H1 (cell line): ENCODE results near the gene CAMTA1. TPM values are rescaled to one million over a fixed set of nuclear protein-coding genes. Genes with fewer than 3 reads are reported as not detected.

Source experiments
- CREB1 ChIP-seq: IDR thresholded peaks from 2 replicates; pipeline ENCODE4 v1.6.1; 2012; ENCODE audit warnings: inconsistent platforms
- KDM4A ChIP-seq: IDR thresholded peaks from one replicate; pipeline ENCODE4 v1.7.1; 2012; ENCODE audit warnings: low read depth, mild to moderate bottlenecking, moderate library complexity, low read length, inconsistent platforms; ENCODE audit not compliant: severe bottlenecking
- POLR2AphosphoS5 ChIP-seq: IDR thresholded peaks from 2 replicates; pipeline ENCODE4 v1.6.1; 2011; ENCODE audit warnings: low read depth, low read length
- SP2 ChIP-seq: IDR thresholded peaks from 2 replicates; pipeline ENCODE4 v1.6.1; 2012; ENCODE audit warnings: mild to moderate bottlenecking, low read length, inconsistent platforms
- TAF1 ChIP-seq: IDR thresholded peaks from 2 replicates; pipeline ENCODE4 v1.6.1; 2011; ENCODE audit warnings: mild to moderate bottlenecking, low read depth, low read length
- YY1 ChIP-seq: IDR thresholded peaks from 2 replicates; pipeline ENCODE4 v1.6.1; 2011; ENCODE audit warnings: low read depth, mild to moderate bottlenecking, low read length
- polyA plus RNA-seq, 7 experiments: library from polyadenylated mRNA; depleted of rRNA in 3 of 7; stranded (reverse) in 5 of 7; unstranded in 2 of 7; fragments of >200 nt in 5 of 7; fragments of 200-250 nt in 2 of 7; gene quantifications; 1 replicate in 5 of 7; 2 replicates in 1 of 7; 4 replicates in 1 of 7; pipeline versions ENCODE4 v1.2.1 to v1.2.3, GENCODE V29; 2011 to 2013; ENCODE audit warnings: missing spikeins in 2 of 7, mixed read lengths in 2 of 7
- total RNA-seq: library from RNA; stranded (reverse); fragmentation: NEBNext Ultra II Directional; extraction: Animal tissue kit (Norgen Biotek cat#: 25700); gene quantifications from 2 replicates; pipeline ENCODE4 v1.2.1, GENCODE V29; 2021
- TF ChIP-seq, protein P1 (sequence below): fragments of 300-600 bp; sonication (generic); IDR thresholded peaks from 2 replicates; pipeline ENCODE4 v1.7.1; 2012; ENCODE audit warnings: low read length, moderate library complexity, mild to moderate bottlenecking, inconsistent platforms; ENCODE audit not compliant: insufficient replicate concordance
- TF ChIP-seq, protein P2 (sequence below): IDR thresholded peaks from 2 replicates; pipeline ENCODE4 v1.6.1; 2012; ENCODE audit warnings: low read length, inconsistent platforms

CAMTA1 gene
- total and polyA plus RNA-seq, 2 of the 8 experiments (the other 6 are each of a cell fraction or from before 2014, with no cell fraction given): 65.0 to 119 TPM

DNA sequence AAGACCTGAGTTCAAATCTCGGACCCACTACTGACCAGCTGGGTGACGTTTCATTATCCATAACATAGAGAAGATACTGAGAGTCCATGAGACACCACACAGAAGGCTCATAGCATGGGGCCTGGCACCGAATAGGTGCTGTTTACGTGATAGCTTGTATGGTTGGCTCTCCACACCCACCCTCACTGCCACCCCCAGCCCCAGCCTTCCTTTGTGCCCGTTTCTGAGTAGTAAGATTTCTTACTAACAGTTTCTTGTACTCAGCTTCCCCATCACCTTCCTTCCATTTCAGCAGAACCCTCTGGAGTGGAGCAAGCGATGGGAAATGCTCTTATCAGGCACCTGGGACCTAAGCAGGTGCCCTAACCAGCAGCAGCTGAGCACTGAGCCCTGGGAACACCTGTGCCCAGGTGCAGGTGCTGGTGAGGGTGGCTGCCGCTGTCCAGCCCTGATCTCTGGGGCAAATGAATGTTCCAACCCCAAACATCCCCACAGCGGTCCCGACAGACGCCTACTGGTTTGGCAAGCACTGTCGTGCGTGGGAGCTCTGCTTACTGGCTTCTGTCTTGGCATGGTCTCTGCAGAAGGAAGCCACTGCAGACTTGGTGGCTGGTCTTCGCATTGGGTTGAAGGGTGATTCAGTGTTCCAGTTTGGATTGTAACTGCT is 225.4 kb downstream of the CAMTA1 start (continued):
- TF ChIP-seq, protein P1, sequence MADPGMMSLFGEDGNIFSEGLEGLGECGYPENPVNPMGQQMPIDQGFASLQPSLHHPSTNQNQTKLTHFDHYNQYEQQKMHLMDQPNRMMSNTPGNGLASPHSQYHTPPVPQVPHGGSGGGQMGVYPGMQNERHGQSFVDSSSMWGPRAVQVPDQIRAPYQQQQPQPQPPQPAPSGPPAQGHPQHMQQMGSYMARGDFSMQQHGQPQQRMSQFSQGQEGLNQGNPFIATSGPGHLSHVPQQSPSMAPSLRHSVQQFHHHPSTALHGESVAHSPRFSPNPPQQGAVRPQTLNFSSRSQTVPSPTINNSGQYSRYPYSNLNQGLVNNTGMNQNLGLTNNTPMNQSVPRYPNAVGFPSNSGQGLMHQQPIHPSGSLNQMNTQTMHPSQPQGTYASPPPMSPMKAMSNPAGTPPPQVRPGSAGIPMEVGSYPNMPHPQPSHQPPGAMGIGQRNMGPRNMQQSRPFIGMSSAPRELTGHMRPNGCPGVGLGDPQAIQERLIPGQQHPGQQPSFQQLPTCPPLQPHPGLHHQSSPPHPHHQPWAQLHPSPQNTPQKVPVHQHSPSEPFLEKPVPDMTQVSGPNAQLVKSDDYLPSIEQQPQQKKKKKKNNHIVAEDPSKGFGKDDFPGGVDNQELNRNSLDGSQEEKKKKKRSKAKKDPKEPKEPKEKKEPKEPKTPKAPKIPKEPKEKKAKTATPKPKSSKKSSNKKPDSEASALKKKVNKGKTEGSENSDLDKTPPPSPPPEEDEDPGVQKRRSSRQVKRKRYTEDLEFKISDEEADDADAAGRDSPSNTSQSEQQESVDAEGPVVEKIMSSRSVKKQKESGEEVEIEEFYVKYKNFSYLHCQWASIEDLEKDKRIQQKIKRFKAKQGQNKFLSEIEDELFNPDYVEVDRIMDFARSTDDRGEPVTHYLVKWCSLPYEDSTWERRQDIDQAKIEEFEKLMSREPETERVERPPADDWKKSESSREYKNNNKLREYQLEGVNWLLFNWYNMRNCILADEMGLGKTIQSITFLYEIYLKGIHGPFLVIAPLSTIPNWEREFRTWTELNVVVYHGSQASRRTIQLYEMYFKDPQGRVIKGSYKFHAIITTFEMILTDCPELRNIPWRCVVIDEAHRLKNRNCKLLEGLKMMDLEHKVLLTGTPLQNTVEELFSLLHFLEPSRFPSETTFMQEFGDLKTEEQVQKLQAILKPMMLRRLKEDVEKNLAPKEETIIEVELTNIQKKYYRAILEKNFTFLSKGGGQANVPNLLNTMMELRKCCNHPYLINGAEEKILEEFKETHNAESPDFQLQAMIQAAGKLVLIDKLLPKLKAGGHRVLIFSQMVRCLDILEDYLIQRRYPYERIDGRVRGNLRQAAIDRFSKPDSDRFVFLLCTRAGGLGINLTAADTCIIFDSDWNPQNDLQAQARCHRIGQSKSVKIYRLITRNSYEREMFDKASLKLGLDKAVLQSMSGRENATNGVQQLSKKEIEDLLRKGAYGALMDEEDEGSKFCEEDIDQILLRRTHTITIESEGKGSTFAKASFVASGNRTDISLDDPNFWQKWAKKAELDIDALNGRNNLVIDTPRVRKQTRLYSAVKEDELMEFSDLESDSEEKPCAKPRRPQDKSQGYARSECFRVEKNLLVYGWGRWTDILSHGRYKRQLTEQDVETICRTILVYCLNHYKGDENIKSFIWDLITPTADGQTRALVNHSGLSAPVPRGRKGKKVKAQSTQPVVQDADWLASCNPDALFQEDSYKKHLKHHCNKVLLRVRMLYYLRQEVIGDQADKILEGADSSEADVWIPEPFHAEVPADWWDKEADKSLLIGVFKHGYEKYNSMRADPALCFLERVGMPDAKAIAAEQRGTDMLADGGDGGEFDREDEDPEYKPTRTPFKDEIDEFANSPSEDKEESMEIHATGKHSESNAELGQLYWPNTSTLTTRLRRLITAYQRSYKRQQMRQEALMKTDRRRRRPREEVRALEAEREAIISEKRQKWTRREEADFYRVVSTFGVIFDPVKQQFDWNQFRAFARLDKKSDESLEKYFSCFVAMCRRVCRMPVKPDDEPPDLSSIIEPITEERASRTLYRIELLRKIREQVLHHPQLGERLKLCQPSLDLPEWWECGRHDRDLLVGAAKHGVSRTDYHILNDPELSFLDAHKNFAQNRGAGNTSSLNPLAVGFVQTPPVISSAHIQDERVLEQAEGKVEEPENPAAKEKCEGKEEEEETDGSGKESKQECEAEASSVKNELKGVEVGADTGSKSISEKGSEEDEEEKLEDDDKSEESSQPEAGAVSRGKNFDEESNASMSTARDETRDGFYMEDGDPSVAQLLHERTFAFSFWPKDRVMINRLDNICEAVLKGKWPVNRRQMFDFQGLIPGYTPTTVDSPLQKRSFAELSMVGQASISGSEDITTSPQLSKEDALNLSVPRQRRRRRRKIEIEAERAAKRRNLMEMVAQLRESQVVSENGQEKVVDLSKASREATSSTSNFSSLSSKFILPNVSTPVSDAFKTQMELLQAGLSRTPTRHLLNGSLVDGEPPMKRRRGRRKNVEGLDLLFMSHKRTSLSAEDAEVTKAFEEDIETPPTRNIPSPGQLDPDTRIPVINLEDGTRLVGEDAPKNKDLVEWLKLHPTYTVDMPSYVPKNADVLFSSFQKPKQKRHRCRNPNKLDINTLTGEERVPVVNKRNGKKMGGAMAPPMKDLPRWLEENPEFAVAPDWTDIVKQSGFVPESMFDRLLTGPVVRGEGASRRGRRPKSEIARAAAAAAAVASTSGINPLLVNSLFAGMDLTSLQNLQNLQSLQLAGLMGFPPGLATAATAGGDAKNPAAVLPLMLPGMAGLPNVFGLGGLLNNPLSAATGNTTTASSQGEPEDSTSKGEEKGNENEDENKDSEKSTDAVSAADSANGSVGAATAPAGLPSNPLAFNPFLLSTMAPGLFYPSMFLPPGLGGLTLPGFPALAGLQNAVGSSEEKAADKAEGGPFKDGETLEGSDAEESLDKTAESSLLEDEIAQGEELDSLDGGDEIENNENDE: no peak
- TF ChIP-seq TAF1 (no peak), SP2 (no peak), KDM4A (no peak), POLR2AphosphoS5 (no peak), YY1 (no peak), CREB1 (no peak)
- TF ChIP-seq, protein P2, sequence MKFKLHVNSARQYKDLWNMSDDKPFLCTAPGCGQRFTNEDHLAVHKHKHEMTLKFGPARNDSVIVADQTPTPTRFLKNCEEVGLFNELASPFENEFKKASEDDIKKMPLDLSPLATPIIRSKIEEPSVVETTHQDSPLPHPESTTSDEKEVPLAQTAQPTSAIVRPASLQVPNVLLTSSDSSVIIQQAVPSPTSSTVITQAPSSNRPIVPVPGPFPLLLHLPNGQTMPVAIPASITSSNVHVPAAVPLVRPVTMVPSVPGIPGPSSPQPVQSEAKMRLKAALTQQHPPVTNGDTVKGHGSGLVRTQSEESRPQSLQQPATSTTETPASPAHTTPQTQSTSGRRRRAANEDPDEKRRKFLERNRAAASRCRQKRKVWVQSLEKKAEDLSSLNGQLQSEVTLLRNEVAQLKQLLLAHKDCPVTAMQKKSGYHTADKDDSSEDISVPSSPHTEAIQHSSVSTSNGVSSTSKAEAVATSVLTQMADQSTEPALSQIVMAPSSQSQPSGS: no peak
- TF ChIP-seq, all 59 proteins: peak for 0
